ENCODE data around the gene GADD45GIP1.

DNA sequence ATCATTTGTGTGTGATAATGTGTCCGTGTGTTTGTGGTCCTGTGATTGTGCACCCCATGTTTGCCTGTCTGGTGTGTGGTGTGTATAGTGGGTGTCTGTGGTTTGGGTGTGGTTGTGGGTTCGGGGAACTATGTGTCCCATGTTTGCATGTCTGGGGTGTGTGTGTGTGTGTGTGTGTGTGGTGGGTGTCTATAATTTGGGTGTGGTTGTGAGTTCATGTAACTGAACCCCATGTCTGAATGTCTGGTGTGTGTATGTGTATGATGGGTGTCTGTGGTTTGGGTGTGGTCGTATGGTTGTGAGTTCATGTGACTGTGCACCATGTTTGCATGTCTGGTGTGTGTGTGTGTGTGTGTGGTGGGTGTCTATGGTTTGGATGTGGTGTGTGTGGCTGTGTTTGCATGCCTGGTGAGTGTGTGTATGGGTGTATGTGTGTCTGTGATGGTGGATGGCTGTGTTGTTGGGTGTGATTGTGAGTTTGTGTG, 27.2 kb upstream of the GADD45GIP1 start:
- TF ChIP-seq POLR2A (IDR thresholded peaks at IDR 0.05; ENCODE audit: low read length): no peak
- TF ChIP-seq, protein P1, sequence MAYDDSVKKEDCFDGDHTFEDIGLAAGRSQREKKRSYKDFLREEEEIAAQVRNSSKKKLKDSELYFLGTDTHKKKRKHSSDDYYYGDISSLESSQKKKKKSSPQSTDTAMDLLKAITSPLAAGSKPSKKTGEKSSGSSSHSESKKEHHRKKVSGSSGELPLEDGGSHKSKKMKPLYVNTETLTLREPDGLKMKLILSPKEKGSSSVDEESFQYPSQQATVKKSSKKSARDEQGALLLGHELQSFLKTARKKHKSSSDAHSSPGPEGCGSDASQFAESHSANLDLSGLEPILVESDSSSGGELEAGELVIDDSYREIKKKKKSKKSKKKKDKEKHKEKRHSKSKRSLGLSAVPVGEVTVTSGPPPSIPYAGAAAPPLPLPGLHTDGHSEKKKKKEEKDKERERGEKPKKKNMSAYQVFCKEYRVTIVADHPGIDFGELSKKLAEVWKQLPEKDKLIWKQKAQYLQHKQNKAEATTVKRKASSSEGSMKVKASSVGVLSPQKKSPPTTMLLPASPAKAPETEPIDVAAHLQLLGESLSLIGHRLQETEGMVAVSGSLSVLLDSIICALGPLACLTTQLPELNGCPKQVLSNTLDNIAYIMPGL (CRISPR knock-in tag; IDR thresholded peaks at IDR 0.05; ENCODE audit: borderline replicate concordance): no peak
- no peak for TF ChIP-seq TP53 (CRISPR knock-in tag; IDR thresholded peaks at IDR 0.05)
- TF ChIP-seq, protein P2, sequence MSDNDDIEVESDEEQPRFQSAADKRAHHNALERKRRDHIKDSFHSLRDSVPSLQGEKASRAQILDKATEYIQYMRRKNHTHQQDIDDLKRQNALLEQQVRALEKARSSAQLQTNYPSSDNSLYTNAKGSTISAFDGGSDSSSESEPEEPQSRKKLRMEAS (IDR thresholded peaks at IDR 0.05): no peak
- TF ChIP-seq RCOR1 (IDR thresholded peaks at IDR 0.05; ENCODE audit: low read depth, low read length): no peak
- TF ChIP-seq, protein P3, sequence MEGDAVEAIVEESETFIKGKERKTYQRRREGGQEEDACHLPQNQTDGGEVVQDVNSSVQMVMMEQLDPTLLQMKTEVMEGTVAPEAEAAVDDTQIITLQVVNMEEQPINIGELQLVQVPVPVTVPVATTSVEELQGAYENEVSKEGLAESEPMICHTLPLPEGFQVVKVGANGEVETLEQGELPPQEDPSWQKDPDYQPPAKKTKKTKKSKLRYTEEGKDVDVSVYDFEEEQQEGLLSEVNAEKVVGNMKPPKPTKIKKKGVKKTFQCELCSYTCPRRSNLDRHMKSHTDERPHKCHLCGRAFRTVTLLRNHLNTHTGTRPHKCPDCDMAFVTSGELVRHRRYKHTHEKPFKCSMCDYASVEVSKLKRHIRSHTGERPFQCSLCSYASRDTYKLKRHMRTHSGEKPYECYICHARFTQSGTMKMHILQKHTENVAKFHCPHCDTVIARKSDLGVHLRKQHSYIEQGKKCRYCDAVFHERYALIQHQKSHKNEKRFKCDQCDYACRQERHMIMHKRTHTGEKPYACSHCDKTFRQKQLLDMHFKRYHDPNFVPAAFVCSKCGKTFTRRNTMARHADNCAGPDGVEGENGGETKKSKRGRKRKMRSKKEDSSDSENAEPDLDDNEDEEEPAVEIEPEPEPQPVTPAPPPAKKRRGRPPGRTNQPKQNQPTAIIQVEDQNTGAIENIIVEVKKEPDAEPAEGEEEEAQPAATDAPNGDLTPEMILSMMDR (IDR thresholded peaks at IDR 0.05): no peak
- TF ChIP-seq EP300 (IDR thresholded peaks at IDR 0.05): no peak
- TF ChIP-seq, protein P4, sequence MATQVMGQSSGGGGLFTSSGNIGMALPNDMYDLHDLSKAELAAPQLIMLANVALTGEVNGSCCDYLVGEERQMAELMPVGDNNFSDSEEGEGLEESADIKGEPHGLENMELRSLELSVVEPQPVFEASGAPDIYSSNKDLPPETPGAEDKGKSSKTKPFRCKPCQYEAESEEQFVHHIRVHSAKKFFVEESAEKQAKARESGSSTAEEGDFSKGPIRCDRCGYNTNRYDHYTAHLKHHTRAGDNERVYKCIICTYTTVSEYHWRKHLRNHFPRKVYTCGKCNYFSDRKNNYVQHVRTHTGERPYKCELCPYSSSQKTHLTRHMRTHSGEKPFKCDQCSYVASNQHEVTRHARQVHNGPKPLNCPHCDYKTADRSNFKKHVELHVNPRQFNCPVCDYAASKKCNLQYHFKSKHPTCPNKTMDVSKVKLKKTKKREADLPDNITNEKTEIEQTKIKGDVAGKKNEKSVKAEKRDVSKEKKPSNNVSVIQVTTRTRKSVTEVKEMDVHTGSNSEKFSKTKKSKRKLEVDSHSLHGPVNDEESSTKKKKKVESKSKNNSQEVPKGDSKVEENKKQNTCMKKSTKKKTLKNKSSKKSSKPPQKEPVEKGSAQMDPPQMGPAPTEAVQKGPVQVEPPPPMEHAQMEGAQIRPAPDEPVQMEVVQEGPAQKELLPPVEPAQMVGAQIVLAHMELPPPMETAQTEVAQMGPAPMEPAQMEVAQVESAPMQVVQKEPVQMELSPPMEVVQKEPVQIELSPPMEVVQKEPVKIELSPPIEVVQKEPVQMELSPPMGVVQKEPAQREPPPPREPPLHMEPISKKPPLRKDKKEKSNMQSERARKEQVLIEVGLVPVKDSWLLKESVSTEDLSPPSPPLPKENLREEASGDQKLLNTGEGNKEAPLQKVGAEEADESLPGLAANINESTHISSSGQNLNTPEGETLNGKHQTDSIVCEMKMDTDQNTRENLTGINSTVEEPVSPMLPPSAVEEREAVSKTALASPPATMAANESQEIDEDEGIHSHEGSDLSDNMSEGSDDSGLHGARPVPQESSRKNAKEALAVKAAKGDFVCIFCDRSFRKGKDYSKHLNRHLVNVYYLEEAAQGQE (IDR thresholded peaks at IDR 0.05): no peak
- TF ChIP-seq, protein P5, sequence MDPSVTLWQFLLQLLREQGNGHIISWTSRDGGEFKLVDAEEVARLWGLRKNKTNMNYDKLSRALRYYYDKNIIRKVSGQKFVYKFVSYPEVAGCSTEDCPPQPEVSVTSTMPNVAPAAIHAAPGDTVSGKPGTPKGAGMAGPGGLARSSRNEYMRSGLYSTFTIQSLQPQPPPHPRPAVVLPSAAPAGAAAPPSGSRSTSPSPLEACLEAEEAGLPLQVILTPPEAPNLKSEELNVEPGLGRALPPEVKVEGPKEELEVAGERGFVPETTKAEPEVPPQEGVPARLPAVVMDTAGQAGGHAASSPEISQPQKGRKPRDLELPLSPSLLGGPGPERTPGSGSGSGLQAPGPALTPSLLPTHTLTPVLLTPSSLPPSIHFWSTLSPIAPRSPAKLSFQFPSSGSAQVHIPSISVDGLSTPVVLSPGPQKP (IDR thresholded peaks at IDR 0.05; ENCODE audit: low read depth, low read length): no peak
